SK-N-SH (cell line): ENCODE data around the gene NRF1. TPM values are rescaled to one million over a fixed set of nuclear protein-coding genes. Genes with fewer than 3 reads are reported as not detected.

Experiments used
- CTCF ChIA-PET: fragments of 300-600, 350-600 bp; formaldehyde crosslinking; extraction: SDS; loops from one replicate; lab custom pipeline; 2021; lab: Yijun Ruan, JAX
- POLR2A ChIA-PET: fragments of 350-600 bp; sonication (Branson Sonifier 250); formaldehyde crosslinking; extraction: SDS; loops from one replicate; lab custom pipeline; 2020; ENCODE audit warnings: antibody characterized with exemption, inconsistent platforms; lab: Yijun Ruan, JAX
- DNase-seq: peaks from one replicate; pipeline ENCODE4 v3.0.0; 2012
- H2AFZ ChIP-seq: fragments of 200-600 bp; sonication (generic); 2 replicates; pipeline ENCODE4 v1.8.1; 2016; ENCODE audit warnings: antibody characterized with exemption, mild to moderate bottlenecking, low read depth
- H3F3A ChIP-seq: fragments of 200-600 bp; sonication (generic); replicated peaks from 2 replicates; pipeline ENCODE3; 2016; ENCODE audit warnings: antibody characterized with exemption, mild to moderate bottlenecking; ENCODE audit not compliant: insufficient read depth
- H3K27ac ChIP-seq, 2 experiments: fragments of 200-500 bp in 1 of 2; fragments of 200-600 bp in 1 of 2; sonication (Bioruptor generic) in 1 of 2; sonication (generic), shearing (Covaris generic) in 1 of 2; 2 replicates each; pipeline versions ENCODE4 v1.5.1 to v1.6.1; 2014 to 2016; ENCODE audit warnings: low read depth in 2 of 2, inconsistent platforms in 1 of 2, low read length in 1 of 2, mild to moderate bottlenecking in 1 of 2, mixed read lengths in 1 of 2
- H3K27me3 ChIP-seq: fragments of 200-600 bp; sonication (generic), shearing (Covaris generic); 2 replicates; pipeline ENCODE4 v1.6.1; 2016; ENCODE audit warnings: mixed run types; ENCODE audit not compliant: insufficient read depth
- H3K36me3 ChIP-seq, 2 experiments: fragments of 200-500 bp in 1 of 2; fragments of 200-600 bp in 1 of 2; sonication (Bioruptor generic) in 1 of 2; sonication (generic) in 1 of 2; replicated peaks in 1 of 2; 2 replicates each; pipeline versions ENCODE3 to v1.5.1; 2014 to 2016; ENCODE audit warnings: low read length in 1 of 2, mild to moderate bottlenecking in 1 of 2; ENCODE audit not compliant: insufficient read depth in 2 of 2, control insufficient read depth in 1 of 2
- H3K4me1 ChIP-seq, 2 experiments: fragments of 200-500 bp in 1 of 2; fragments of 200-600 bp in 1 of 2; sonication (Bioruptor generic) in 1 of 2; sonication (generic), shearing (Covaris generic) in 1 of 2; 2 replicates each; pipeline versions ENCODE4 v1.5.1 to v1.6.1; 2014 to 2016; ENCODE audit warnings: low read depth in 1 of 2, low read length in 1 of 2, mixed run types in 1 of 2; ENCODE audit not compliant: insufficient read depth in 2 of 2, control insufficient read depth in 1 of 2
- H3K4me2 ChIP-seq: fragments of 200-600 bp; sonication (generic), shearing (Covaris generic); 2 replicates; pipeline ENCODE4 v1.6.1; 2017; ENCODE audit warnings: mixed run types
- H3K4me3 ChIP-seq, 2 experiments: fragments of 200-500 bp in 1 of 2; fragments of 200-600 bp in 1 of 2; sonication (Bioruptor generic) in 1 of 2; sonication (generic), shearing (Covaris generic) in 1 of 2; 2 replicates each; pipeline versions ENCODE4 v1.5.1 to v1.8.1; 2014 to 2016; ENCODE audit warnings: low read depth in 2 of 2, inconsistent platforms in 1 of 2, low read length in 1 of 2, mild to moderate bottlenecking in 1 of 2, mixed read lengths in 1 of 2, moderate library complexity in 1 of 2
- H3K79me2 ChIP-seq: fragments of 200-600 bp; sonication (generic); 2 replicates; pipeline ENCODE4 v1.8.1; 2017; ENCODE audit warnings: mild to moderate bottlenecking; ENCODE audit not compliant: insufficient read depth
- H3K9ac ChIP-seq: fragments of 200-600 bp; sonication (generic); 2 replicates; pipeline ENCODE4 v1.6.1; 2017; ENCODE audit warnings: mixed run types
- H3K9me2 ChIP-seq: fragments of 200-600 bp; sonication (generic); 2 replicates; pipeline ENCODE4 v1.6.1; 2017; ENCODE audit warnings: mixed run types
- H3K9me3 ChIP-seq: fragments of 200-600 bp; sonication (generic); 2 replicates; pipeline ENCODE4 v1.6.1; 2017; ENCODE audit warnings: mixed run types, mild to moderate bottlenecking, moderate library complexity
- H4K20me1 ChIP-seq: fragments of 200-600 bp; sonication (generic); 2 replicates; pipeline ENCODE4 v1.6.1; 2017; ENCODE audit warnings: mild to moderate bottlenecking, mixed run types; ENCODE audit not compliant: insufficient read depth
- FOSL2 ChIP-seq: IDR thresholded peaks from 2 replicates; pipeline ENCODE4 v1.4.0; 2012; ENCODE audit warnings: low read depth, mild to moderate bottlenecking, moderate library complexity, borderline replicate concordance
- JUND ChIP-seq: IDR thresholded peaks from 2 replicates; pipeline ENCODE4 v1.4.0; 2012
- POLR2AphosphoS5 ChIP-seq: IDR thresholded peaks from 2 replicates; pipeline ENCODE4 v1.6.1; 2012; ENCODE audit warnings: low read depth, low read length
- RXRA ChIP-seq: IDR thresholded peaks from 2 replicates; pipeline ENCODE4 v1.4.0; 2012; ENCODE audit warnings: low read depth, mild to moderate bottlenecking, borderline replicate concordance
- TCF12 ChIP-seq: IDR thresholded peaks from 2 replicates; pipeline ENCODE4 v1.4.0; 2012
- YY1 ChIP-seq: IDR thresholded peaks from 2 replicates; pipeline ENCODE4 v1.4.0; 2012; ENCODE audit warnings: low read depth, mild to moderate bottlenecking
- WGBS: methylation state at CpG from one replicate; pipeline ENCODE4 v1.1.6; 2017; ENCODE audit warnings: low lambda C conversion rate; 5-methylcytosine and 5-hydroxymethylcytosine counted together
- polyA plus RNA-seq, 3 experiments: library from polyadenylated mRNA; depleted of rRNA; stranded (reverse); fragments of >200 nt; gene quantifications; 2 replicates each; pipeline ENCODE4 v1.2.3, GENCODE V29; 2012
- TF ChIP-seq, protein P1 (sequence below): IDR thresholded peaks from 2 replicates; pipeline ENCODE4 v1.4.0; 2012; ENCODE audit warnings: low read depth, borderline replicate concordance
- TF ChIP-seq, protein P2 (sequence below): fragments of 150-350 bp; IDR thresholded peaks from 2 replicates; pipeline ENCODE4 v1.6.1; 2017; ENCODE audit warnings: antibody characterized with exemption, low read length, low read depth, borderline replicate concordance
- TF ChIP-seq, protein P3 (sequence below): IDR thresholded peaks from 2 replicates; pipeline ENCODE4; 2012

Gene NRF1
- polyA plus RNA-seq, 1 of the 3 experiments (the other 2 are of a cell fraction): 10.9 TPM

DNA sequence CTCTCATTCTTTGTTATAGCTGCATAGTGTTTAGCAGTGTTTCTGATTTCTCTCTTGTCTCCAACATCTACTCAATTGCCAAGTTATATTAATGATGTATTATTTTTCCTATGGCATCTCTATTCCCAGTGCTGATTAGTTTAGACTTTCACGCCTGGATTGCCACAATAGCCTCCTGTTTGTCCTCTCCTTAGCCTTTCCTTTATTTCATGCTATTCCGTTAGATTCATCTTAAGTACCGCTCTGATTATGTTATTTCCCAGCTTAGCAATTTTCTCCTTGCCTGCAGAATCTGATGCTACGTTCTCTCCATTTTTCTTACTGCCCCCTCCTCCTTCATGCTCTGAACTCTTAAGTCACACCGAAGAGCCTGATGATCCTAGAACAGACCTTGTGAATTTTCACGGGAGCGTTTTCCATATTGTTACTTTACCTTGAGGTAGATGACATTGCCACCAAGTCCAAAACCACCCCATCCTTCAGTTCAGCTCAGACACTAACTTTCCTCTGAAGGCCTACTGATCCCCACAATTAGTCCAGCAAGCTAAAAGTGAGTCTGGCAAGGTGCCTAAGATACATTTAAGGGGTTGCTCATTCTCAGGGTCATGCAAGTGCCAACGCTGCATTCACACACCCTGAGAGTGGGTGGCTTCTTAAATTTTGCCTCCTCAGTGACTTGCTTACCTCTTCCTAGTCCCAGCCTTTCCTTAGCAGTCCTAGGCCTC is 6.6 kb upstream of the NRF1 start:
- no peak for DNase-seq
- CTCF ChIA-PET: interaction anchor here (0.8 to 1.7 kb wide), 10 partner anchors 10 to 385 kb away, joined by 3 to 7 read pairs (median 3); no protein-coding TSS in a partner anchor
- peaks cover 11% of the 10 kb centered on the region for H3K79me2 ChIP-seq
- H2AFZ ChIP-seq: no peak overlapping the region
- H3K9me2 ChIP-seq: no peaks in the 10 kb centered on the region
- no peak overlapping the region for H3K4me2 ChIP-seq
- no peaks in the 10 kb centered on the region for H3K27me3 ChIP-seq
- WGBS: 88% methylated on average over 8 of the region's 8 CpGs
- POLR2A ChIA-PET: interaction anchor here (0.9 kb wide), 1 partner anchor 22 kb away, joined by 4 read pairs; no protein-coding TSS in a partner anchor
- no peak overlapping the region for H3K4me3 ChIP-seq
- peaks cover 16 to 22% of the 10 kb centered on the region in 2 experiments for H3K36me3 ChIP-seq
- TF ChIP-seq POLR2AphosphoS5 (peak; percentile 17), JUND (no peak)
- no peak overlapping the region for H3K9ac ChIP-seq
- H3K9me3 ChIP-seq: no peaks in the 10 kb centered on the region
- H4K20me1 ChIP-seq: no peaks in the 10 kb centered on the region
- H3K4me1 ChIP-seq: peaks cover 0 to 3% of the 10 kb centered on the region in 2 experiments; a peak in 1 of 4 replicates
- H3F3A ChIP-seq: peaks cover 10% of the 10 kb centered on the region
- H3K27ac ChIP-seq: no peak overlapping the region

DNA sequence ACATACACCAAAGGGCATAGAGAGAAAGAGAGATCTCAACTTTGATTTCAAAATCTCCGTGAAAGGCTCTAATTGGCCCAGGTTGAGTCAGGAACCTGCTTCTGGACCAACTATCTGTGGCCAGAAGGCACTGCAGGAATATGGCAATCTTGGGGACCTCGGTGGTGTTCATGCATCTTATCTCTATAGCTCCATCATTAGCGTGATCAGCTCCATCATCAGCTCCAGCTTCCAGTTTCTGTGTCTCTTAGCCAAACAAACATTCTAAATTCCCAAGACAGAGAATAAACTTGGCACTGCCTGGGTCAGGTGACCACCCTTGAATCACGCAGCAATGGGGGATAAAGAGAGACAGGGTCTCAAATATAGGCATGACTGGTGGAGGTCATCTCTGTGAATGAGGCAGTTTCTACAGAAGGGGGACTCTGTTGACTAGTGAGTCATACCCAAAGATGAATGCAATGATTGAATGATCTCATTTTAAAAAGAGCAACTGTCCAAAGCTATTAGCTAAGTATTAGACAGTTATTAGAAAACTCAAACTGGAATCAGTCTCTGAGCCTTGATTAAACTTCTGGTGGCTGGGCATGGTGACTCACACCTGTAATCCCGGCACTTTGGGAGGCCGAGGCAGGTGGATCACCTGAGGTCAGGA is 5.4 kb upstream of the NRF1 start:
- no peaks in the 10 kb centered on the region for H3K9me3 ChIP-seq
- H3K27me3 ChIP-seq: no peaks in the 10 kb centered on the region
- no peak overlapping the region for H3K27ac ChIP-seq
- no peak overlapping the region for H2AFZ ChIP-seq
- H3F3A ChIP-seq: peaks cover 10% of the 10 kb centered on the region
- no peaks in the 10 kb centered on the region for H3K9me2 ChIP-seq
- 84% methylated on average over 6 of the region's 6 CpGs for WGBS
- peaks cover 16 to 22% of the 10 kb centered on the region in 2 experiments for H3K36me3 ChIP-seq
- peaks cover 23% of the 10 kb centered on the region for H3K79me2 ChIP-seq
- TF ChIP-seq, protein P1, sequence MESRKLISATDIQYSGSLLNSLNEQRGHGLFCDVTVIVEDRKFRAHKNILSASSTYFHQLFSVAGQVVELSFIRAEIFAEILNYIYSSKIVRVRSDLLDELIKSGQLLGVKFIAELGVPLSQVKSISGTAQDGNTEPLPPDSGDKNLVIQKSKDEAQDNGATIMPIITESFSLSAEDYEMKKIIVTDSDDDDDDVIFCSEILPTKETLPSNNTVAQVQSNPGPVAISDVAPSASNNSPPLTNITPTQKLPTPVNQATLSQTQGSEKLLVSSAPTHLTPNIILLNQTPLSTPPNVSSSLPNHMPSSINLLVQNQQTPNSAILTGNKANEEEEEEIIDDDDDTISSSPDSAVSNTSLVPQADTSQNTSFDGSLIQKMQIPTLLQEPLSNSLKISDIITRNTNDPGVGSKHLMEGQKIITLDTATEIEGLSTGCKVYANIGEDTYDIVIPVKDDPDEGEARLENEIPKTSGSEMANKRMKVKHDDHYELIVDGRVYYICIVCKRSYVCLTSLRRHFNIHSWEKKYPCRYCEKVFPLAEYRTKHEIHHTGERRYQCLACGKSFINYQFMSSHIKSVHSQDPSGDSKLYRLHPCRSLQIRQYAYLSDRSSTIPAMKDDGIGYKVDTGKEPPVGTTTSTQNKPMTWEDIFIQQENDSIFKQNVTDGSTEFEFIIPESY: no peak
- TF ChIP-seq, protein P2, sequence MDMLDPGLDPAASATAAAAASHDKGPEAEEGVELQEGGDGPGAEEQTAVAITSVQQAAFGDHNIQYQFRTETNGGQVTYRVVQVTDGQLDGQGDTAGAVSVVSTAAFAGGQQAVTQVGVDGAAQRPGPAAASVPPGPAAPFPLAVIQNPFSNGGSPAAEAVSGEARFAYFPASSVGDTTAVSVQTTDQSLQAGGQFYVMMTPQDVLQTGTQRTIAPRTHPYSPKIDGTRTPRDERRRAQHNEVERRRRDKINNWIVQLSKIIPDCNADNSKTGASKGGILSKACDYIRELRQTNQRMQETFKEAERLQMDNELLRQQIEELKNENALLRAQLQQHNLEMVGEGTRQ: no peak
- TF ChIP-seq RXRA (no peak), FOSL2 (peak; percentile 24; the same call in 1 of the 2 replicates), TCF12 (peak; percentile 63), JUND (peak; percentile 51), YY1 (no peak)
- TF ChIP-seq, protein P3, sequence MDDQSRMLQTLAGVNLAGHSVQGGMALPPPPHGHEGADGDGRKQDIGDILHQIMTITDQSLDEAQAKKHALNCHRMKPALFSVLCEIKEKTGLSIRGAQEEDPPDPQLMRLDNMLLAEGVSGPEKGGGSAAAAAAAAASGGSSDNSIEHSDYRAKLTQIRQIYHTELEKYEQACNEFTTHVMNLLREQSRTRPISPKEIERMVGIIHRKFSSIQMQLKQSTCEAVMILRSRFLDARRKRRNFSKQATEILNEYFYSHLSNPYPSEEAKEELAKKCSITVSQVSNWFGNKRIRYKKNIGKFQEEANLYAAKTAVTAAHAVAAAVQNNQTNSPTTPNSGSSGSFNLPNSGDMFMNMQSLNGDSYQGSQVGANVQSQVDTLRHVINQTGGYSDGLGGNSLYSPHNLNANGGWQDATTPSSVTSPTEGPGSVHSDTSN: peak; percentile 49; the same call in 1 of the 2 replicates
- DNase-seq: no peak
- H4K20me1 ChIP-seq: no peaks in the 10 kb centered on the region
- H3K4me1 ChIP-seq: peaks cover 7 to 10% of the 10 kb centered on the region in 2 experiments; a peak in 2 of 4 replicates
- no peak overlapping the region for H3K9ac ChIP-seq
- ChIA-PET POLR2A (no interaction called here), CTCF (interaction anchor here (0.6 to 2.8 kb wide), 6 partner anchors 9 to 386 kb away, joined by 3 to 9 read pairs (median 4); partner anchors contain the start of gene SMKR1)
- no peak overlapping the region for H3K4me3 ChIP-seq
- H3K4me2 ChIP-seq: no peak overlapping the region
